Neural progenitor cell (in vitro differentiated cells): ENCODE data around the gene LRBA. TPM values are rescaled to one million over a fixed set of nuclear protein-coding genes. Genes with fewer than 3 reads are reported as not detected.

Experiments used
- DNase-seq: peaks from one replicate; pipeline ENCODE4 v3.0.0-alpha.2; 2016; ENCODE audit warnings: low spot score
- H2AFZ ChIP-seq: fragments of 200-600 bp; sonication (generic); replicated peaks from 2 replicates; pipeline ENCODE4 v1.6.1; 2016; ENCODE audit warnings: antibody characterized with exemption
- H3F3A ChIP-seq: fragments of 200-600 bp; sonication (generic); 2 replicates; pipeline ENCODE4 v1.6.1; 2016; ENCODE audit warnings: antibody characterized with exemption, low read depth
- H3K27ac ChIP-seq: fragments of 200-600 bp; sonication (generic); 2 replicates; pipeline ENCODE4 v1.5.1; 2016; ENCODE audit warnings: mild to moderate bottlenecking
- H3K27me3 ChIP-seq: fragments of 200-600 bp; sonication (generic); 2 replicates; pipeline ENCODE4 v1.6.1; 2016; ENCODE audit warnings: mild to moderate bottlenecking, moderate library complexity
- H3K36me3 ChIP-seq: fragments of 200-600 bp; sonication (generic); 2 replicates; pipeline ENCODE4 v1.5.1; 2016
- H3K4me1 ChIP-seq: fragments of 200-600 bp; sonication (generic); 2 replicates; pipeline ENCODE4 v1.6.1; 2016; ENCODE audit warnings: mixed run types
- H3K4me2 ChIP-seq: fragments of 200-600 bp; sonication (generic); 2 replicates; pipeline ENCODE4 v1.6.1; 2016
- H3K4me3 ChIP-seq: fragments of 200-600 bp; sonication (generic); 2 replicates; pipeline ENCODE4 v1.5.1; 2016
- H3K79me2 ChIP-seq: fragments of 200-600 bp; sonication (generic); 2 replicates; pipeline ENCODE4 v1.6.1; 2016; ENCODE audit warnings: low read depth
- H3K9ac ChIP-seq: fragments of 200-600 bp; sonication (generic); 2 replicates; pipeline ENCODE4 v1.6.1; 2016
- H3K9me3 ChIP-seq: fragments of 200-600 bp; sonication (generic); 2 replicates; pipeline ENCODE4 v1.5.1; 2016; ENCODE audit warnings: low read depth
- H4K20me1 ChIP-seq: fragments of 200-600 bp; sonication (generic); 2 replicates; pipeline ENCODE4 v1.6.1; 2016; ENCODE audit warnings: low read depth
- H3K27ac Mint-ChIP-seq: 3 replicates; pipeline ENCODE4 v1.8.0; 2021; ENCODE audit warnings: mixed read lengths
- H3K27me3 Mint-ChIP-seq: 2 replicates; pipeline ENCODE4 v1.8.0; 2022; ENCODE audit warnings: low read depth, mild to moderate bottlenecking, inconsistent platforms, moderate library complexity, mixed read lengths; ENCODE audit not compliant: insufficient read depth
- H3K36me3 Mint-ChIP-seq: 3 replicates; pipeline ENCODE4 v1.8.0; 2021; ENCODE audit warnings: mixed read lengths
- H3K4me1 Mint-ChIP-seq: 3 replicates; pipeline ENCODE4 v1.8.0; 2021; ENCODE audit warnings: mixed read lengths
- H3K4me3 Mint-ChIP-seq: 3 replicates; pipeline ENCODE4 v1.8.0; 2021; ENCODE audit warnings: mild to moderate bottlenecking, moderate library complexity, mixed read lengths
- H3K9me3 Mint-ChIP-seq: 3 replicates; pipeline ENCODE4 v1.8.0; 2020; ENCODE audit warnings: mixed read lengths
- CTCF ChIP-seq: fragments of 200-600 bp; sonication (generic); IDR thresholded peaks from 2 replicates; pipeline ENCODE4 v1.5.1; 2017; ENCODE audit warnings: antibody characterized with exemption, mild to moderate bottlenecking
- EZH2 ChIP-seq: fragments of 200-600 bp; sonication (generic); IDR thresholded peaks from 2 replicates; pipeline ENCODE4 v1.6.1; 2017; ENCODE audit warnings: antibody characterized with exemption, mild to moderate bottlenecking, moderate library complexity
- EZH2phosphoT487 ChIP-seq: fragments of 200-600 bp; sonication (generic); IDR thresholded peaks from 2 replicates; pipeline ENCODE4 v1.6.1; 2017; ENCODE audit warnings: antibody characterized with exemption
- total RNA-seq: library from RNA; depleted of rRNA; stranded (reverse); fragments of >200 nt; gene quantifications from 2 replicates; pipeline ENCODE4 v1.2.3, GENCODE V29; 2015; ENCODE audit warnings: low replicate concordance

The LRBA gene
- total RNA-seq, 1 donor from 2014 or later: 111 TPM

GRCh38 chr4:150773032-150773431, 242.1 kb downstream of the LRBA start:
- no peaks in the 10 kb centered on the region for H3K79me2 ChIP-seq
- no peaks in the 10 kb centered on the region for H3K9me3 ChIP-seq
- TF ChIP-seq EZH2phosphoT487 (no peak), CTCF (no peak), EZH2 (no peak)
- Mint-ChIP-seq H3K36me3 (peaks cover 3% of the 10 kb centered on the region), H3K4me1 (peaks cover 6% of the 10 kb centered on the region), H3K9me3 (no peaks in the 10 kb centered on the region), H3K27ac (no peak overlapping the region), H3K4me3 (no peak overlapping the region), H3K27me3 (no peaks in the 10 kb centered on the region)
- DNase-seq: no peak
- H2AFZ ChIP-seq: no peak overlapping the region
- no peak overlapping the region for H3K4me3 ChIP-seq
- H3K36me3 ChIP-seq: no peaks in the 10 kb centered on the region
- H3K9ac ChIP-seq: no peak overlapping the region
- no peak overlapping the region for H3K27ac ChIP-seq
- H3K4me2 ChIP-seq: no peak overlapping the region
- no peaks in the 10 kb centered on the region for H3F3A ChIP-seq
- no peaks in the 10 kb centered on the region for H4K20me1 ChIP-seq
- H3K4me1 ChIP-seq: peaks cover 9% of the 10 kb centered on the region
- H3K27me3 ChIP-seq: no peaks in the 10 kb centered on the region

GRCh38 chr4:150771382-150771781, 243.7 kb downstream of the LRBA start:
- Histone ChIP-seq H3K4me1 (peaks cover 9% of the 10 kb centered on the region), H3K36me3 (no peaks in the 10 kb centered on the region), H3K9me3 (no peaks in the 10 kb centered on the region), H3K27me3 (no peaks in the 10 kb centered on the region), H4K20me1 (no peaks in the 10 kb centered on the region), H2AFZ (no peak overlapping the region), H3K9ac (no peak overlapping the region), H3K4me2 (no peak overlapping the region), H3K4me3 (no peak overlapping the region), H3K79me2 (no peaks in the 10 kb centered on the region), H3K27ac (no peak overlapping the region), H3F3A (no peaks in the 10 kb centered on the region)
- Mint-ChIP-seq H3K9me3 (no peaks in the 10 kb centered on the region), H3K36me3 (peaks cover 3% of the 10 kb centered on the region), H3K27ac (no peak overlapping the region), H3K4me3 (no peak overlapping the region), H3K4me1 (peaks cover 6% of the 10 kb centered on the region), H3K27me3 (no peaks in the 10 kb centered on the region)
- no peak for TF ChIP-seq EZH2phosphoT487
- TF ChIP-seq CTCF: no peak
- TF ChIP-seq EZH2: no peak
- no peak for DNase-seq

- Mint-ChIP-seq H3K27me3 (no peaks in the 10 kb centered on the region), H3K9me3 (no peaks in the 10 kb centered on the region), H3K36me3 (peaks cover 3% of the 10 kb centered on the region), H3K4me1 (peaks cover 6% of the 10 kb centered on the region), H3K27ac (no peak overlapping the region), H3K4me3 (no peak overlapping the region)
- no peaks in the 10 kb centered on the region for H3K36me3 ChIP-seq
- no peak overlapping the region for H2AFZ ChIP-seq
- no peaks in the 10 kb centered on the region for H4K20me1 ChIP-seq
- no peak overlapping the region for H3K27ac ChIP-seq
- DNase-seq: no peak
- no peaks in the 10 kb centered on the region for H3K27me3 ChIP-seq
- no peaks in the 10 kb centered on the region for H3F3A ChIP-seq
- no peak overlapping the region for H3K4me2 ChIP-seq
- peaks cover 9% of the 10 kb centered on the region for H3K4me1 ChIP-seq
- no peaks in the 10 kb centered on the region for H3K9me3 ChIP-seq
- H3K9ac ChIP-seq: no peak overlapping the region
- no peak for TF ChIP-seq EZH2phosphoT487
- H3K4me3 ChIP-seq: no peak overlapping the region
- no peaks in the 10 kb centered on the region for H3K79me2 ChIP-seq
Observed at GRCh38 chr4:150769845-150770244, 245.2 kb downstream of the LRBA start.

- no peaks in the 10 kb centered on the region for H3K79me2 ChIP-seq
- TF ChIP-seq CTCF (no peak), EZH2phosphoT487 (no peak), EZH2 (no peak)
- Mint-ChIP-seq H3K4me3 (no peak overlapping the region), H3K27me3 (no peaks in the 10 kb centered on the region), H3K36me3 (peaks cover 3% of the 10 kb centered on the region), H3K4me1 (peaks cover 6% of the 10 kb centered on the region), H3K9me3 (no peaks in the 10 kb centered on the region), H3K27ac (no peak overlapping the region)
- H2AFZ ChIP-seq: no peak overlapping the region
- no peaks in the 10 kb centered on the region for H3K36me3 ChIP-seq
- H3K4me2 ChIP-seq: no peak overlapping the region
- H3K9ac ChIP-seq: no peak overlapping the region
- no peaks in the 10 kb centered on the region for H4K20me1 ChIP-seq
- no peak overlapping the region for H3K4me3 ChIP-seq
- no peaks in the 10 kb centered on the region for H3F3A ChIP-seq
- H3K27ac ChIP-seq: no peak overlapping the region
- peaks cover 6% of the 10 kb centered on the region for H3K4me1 ChIP-seq
- H3K27me3 ChIP-seq: no peaks in the 10 kb centered on the region
- no peaks in the 10 kb centered on the region for H3K9me3 ChIP-seq
- DNase-seq: no peak
Observed at GRCh38 chr4:150769248-150769647, 245.8 kb downstream of the LRBA start.
